HepG2 (cell line): ENCODE results near the gene FAM83D.

Experiments
- NR2C2 ChIP-seq: sonication (generic); formaldehyde crosslinking; IDR thresholded peaks from 2 replicates; pipeline ENCODE4 v1.4.0; 2020; ENCODE audit warnings: missing genetic modification reagents, mild to moderate bottlenecking, moderate library complexity, borderline replicate concordance
- PCBP1 ChIP-seq: fragments of 200-400 bp; formaldehyde crosslinking; IDR thresholded peaks from 2 replicates; pipeline ENCODE4 v1.6.1; 2017; ENCODE audit warnings: mild to moderate bottlenecking, low read depth, low read length, borderline replicate concordance
- STAT5B ChIP-seq: sonication (generic); formaldehyde crosslinking; IDR thresholded peaks from 2 replicates; pipeline ENCODE4 v1.4.0; 2020; ENCODE audit warnings: missing genetic modification reagents
- ZNF382 ChIP-seq: sonication (generic); formaldehyde crosslinking; IDR thresholded peaks from 2 replicates; pipeline ENCODE4 v1.5.0; 2020; ENCODE audit warnings: missing genetic modification reagents, mild to moderate bottlenecking, borderline replicate concordance
- TF ChIP-seq, protein P1 (sequence below): sonication (generic); formaldehyde crosslinking; IDR thresholded peaks from 2 replicates; pipeline ENCODE4 v1.5.0; 2020; ENCODE audit warnings: mild to moderate bottlenecking, missing genetic modification reagents, moderate library complexity
- TF ChIP-seq, protein P2 (sequence below): sonication (generic); formaldehyde crosslinking; IDR thresholded peaks from 2 replicates; pipeline ENCODE4 v1.4.0; 2020; ENCODE audit warnings: missing genetic modification reagents, borderline replicate concordance

- TF ChIP-seq STAT5B (CRISPR knock-in tag) (no peak), NR2C2 (CRISPR knock-in tag) (no peak), PCBP1 (no peak), ZNF382 (CRISPR knock-in tag) (no peak)
- TF ChIP-seq, protein P1, sequence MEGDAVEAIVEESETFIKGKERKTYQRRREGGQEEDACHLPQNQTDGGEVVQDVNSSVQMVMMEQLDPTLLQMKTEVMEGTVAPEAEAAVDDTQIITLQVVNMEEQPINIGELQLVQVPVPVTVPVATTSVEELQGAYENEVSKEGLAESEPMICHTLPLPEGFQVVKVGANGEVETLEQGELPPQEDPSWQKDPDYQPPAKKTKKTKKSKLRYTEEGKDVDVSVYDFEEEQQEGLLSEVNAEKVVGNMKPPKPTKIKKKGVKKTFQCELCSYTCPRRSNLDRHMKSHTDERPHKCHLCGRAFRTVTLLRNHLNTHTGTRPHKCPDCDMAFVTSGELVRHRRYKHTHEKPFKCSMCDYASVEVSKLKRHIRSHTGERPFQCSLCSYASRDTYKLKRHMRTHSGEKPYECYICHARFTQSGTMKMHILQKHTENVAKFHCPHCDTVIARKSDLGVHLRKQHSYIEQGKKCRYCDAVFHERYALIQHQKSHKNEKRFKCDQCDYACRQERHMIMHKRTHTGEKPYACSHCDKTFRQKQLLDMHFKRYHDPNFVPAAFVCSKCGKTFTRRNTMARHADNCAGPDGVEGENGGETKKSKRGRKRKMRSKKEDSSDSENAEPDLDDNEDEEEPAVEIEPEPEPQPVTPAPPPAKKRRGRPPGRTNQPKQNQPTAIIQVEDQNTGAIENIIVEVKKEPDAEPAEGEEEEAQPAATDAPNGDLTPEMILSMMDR (CRISPR knock-in tag): no peak
- TF ChIP-seq, protein P2, sequence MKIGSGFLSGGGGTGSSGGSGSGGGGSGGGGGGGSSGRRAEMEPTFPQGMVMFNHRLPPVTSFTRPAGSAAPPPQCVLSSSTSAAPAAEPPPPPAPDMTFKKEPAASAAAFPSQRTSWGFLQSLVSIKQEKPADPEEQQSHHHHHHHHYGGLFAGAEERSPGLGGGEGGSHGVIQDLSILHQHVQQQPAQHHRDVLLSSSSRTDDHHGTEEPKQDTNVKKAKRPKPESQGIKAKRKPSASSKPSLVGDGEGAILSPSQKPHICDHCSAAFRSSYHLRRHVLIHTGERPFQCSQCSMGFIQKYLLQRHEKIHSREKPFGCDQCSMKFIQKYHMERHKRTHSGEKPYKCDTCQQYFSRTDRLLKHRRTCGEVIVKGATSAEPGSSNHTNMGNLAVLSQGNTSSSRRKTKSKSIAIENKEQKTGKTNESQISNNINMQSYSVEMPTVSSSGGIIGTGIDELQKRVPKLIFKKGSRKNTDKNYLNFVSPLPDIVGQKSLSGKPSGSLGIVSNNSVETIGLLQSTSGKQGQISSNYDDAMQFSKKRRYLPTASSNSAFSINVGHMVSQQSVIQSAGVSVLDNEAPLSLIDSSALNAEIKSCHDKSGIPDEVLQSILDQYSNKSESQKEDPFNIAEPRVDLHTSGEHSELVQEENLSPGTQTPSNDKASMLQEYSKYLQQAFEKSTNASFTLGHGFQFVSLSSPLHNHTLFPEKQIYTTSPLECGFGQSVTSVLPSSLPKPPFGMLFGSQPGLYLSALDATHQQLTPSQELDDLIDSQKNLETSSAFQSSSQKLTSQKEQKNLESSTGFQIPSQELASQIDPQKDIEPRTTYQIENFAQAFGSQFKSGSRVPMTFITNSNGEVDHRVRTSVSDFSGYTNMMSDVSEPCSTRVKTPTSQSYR (CRISPR knock-in tag): no peak
These were observed 27.6 kb downstream of the FAM83D start for GRCh38 chr20:38953630-38954340.
